Gastroesophageal sphincter (tissue), 3 donors: ENCODE results near the gene CLDN22.

Source experiments
- CTCF ChIP-seq, 4 experiments: fragments of 200-600 bp in 2 of 4; fragments of 450-650 bp in 2 of 4; sonication (generic) in 1 of 4; IDR thresholded peaks; one replicate each; pipeline ENCODE4 v1.5.1; 2017 to 2019; ENCODE audit warnings: antibody characterized with exemption in 4 of 4, mild to moderate bottlenecking in 2 of 4, moderate library complexity in 2 of 4
- EP300 ChIP-seq: sonication (generic); formaldehyde crosslinking; IDR thresholded peaks from one replicate; pipeline ENCODE4 v1.6.1; 2017; ENCODE audit warnings: antibody characterized with exemption, mild to moderate bottlenecking
- POLR2A ChIP-seq, 2 donors: fragments of 450-650 bp; IDR thresholded peaks; one replicate each; pipeline ENCODE4 v1.6.1; 2017; ENCODE audit warnings: antibody characterized with exemption in 2 of 2, mild to moderate bottlenecking in 2 of 2, moderate library complexity in 1 of 2
- POLR2AphosphoS5 ChIP-seq: sonication (generic); formaldehyde crosslinking; IDR thresholded peaks from one replicate; pipeline ENCODE4 v1.6.1; 2017; ENCODE audit warnings: antibody characterized with exemption

GRCh38 chr4:183347146-183347545 is 27.1 kb upstream of the CLDN22 start:
- TF ChIP-seq POLR2A (IDR thresholded peaks at IDR 0.05) = no peak
- TF ChIP-seq CTCF (IDR thresholded peaks at IDR 0.05) = no peak
- TF ChIP-seq POLR2AphosphoS5 = no peak
- no peak for TF ChIP-seq EP300
